Fibroblast of the aortic adventitia (primary cell): Measurements from ENCODE around the gene HOXD1. TPM values are rescaled to one million over a fixed set of nuclear protein-coding genes. Genes with fewer than 3 reads are reported as not detected.

ENCODE experiments used
- DNase-seq: peaks from one replicate; pipeline ENCODE4 v3.0.0-alpha.2; 2010; ENCODE audit warnings: low read depth
- H3K4me3 ChIP-seq: 2 replicates; pipeline ENCODE4 v1.5.1; 2011; ENCODE audit warnings: low read depth, mild to moderate bottlenecking, control low read depth, low read length, moderate library complexity
- CTCF ChIP-seq: IDR thresholded peaks from 2 replicates; pipeline ENCODE4 v1.5.1; 2011; ENCODE audit warnings: mild to moderate bottlenecking, low read length, control low read depth, inconsistent platforms; ENCODE audit not compliant: insufficient read depth
- total RNA-seq: library from RNA; depleted of rRNA; stranded (reverse); fragments of >200 nt; gene quantifications from 2 replicates; pipeline ENCODE4 v1.2.3, GENCODE V29; 2012; ENCODE audit warnings: low replicate concordance

HOXD1 gene
- total RNA-seq, 1 donor, result not detected

GRCh38 chr2:176172895-176173566 lies 15.4 kb upstream of the HOXD1 start:
- no peak for DNase-seq
- TF ChIP-seq CTCF, result no peak
- H3K4me3 ChIP-seq, result no peak overlapping the region

GRCh38 chr2:176173567-176174381 lies 14.7 kb upstream of the HOXD1 start:
- no peak for DNase-seq
- H3K4me3 ChIP-seq, result no peak overlapping the region
- no peak for TF ChIP-seq CTCF

- DNase-seq, result no peak
- no peak overlapping the region for H3K4me3 ChIP-seq
- TF ChIP-seq CTCF, result no peak
These were observed 14.1 kb upstream of the HOXD1 start for GRCh38 chr2:176174382-176174823.

GRCh38 chr2:176174824-176175708 lies 13.4 kb upstream of the HOXD1 start:
- DNase-seq, result no peak

GRCh38 chr2:176175709-176176607 lies 12.5 kb upstream of the HOXD1 start:
- TF ChIP-seq CTCF, result no peak
- H3K4me3 ChIP-seq, result no peak overlapping the region
- DNase-seq, result no peak

More at GRCh38 chr2:176174824-176175708, 13.4 kb upstream of the HOXD1 start:
- TF ChIP-seq CTCF, result no peak
- H3K4me3 ChIP-seq, result no peak overlapping the region
